K562 (cell line): ENCODE data around the gene IDH2.

Source experiments
- MCM5 ChIP-seq: fragments of 450-650 bp; IDR thresholded peaks from 2 replicates; pipeline ENCODE4 v1.6.1; 2016; ENCODE audit warnings: low read depth
- NCOR1 ChIP-seq: fragments of 450-650 bp; IDR thresholded peaks from 2 replicates; pipeline ENCODE4 v1.6.1; 2016; ENCODE audit warnings: mild to moderate bottlenecking, moderate library complexity
- PCBP1 ChIP-seq: fragments of 200-400 bp; formaldehyde crosslinking; IDR thresholded peaks from 2 replicates; pipeline ENCODE4 v1.6.1; 2018; ENCODE audit warnings: mild to moderate bottlenecking, low read depth, low read length; ENCODE audit not compliant: poor library complexity, severe bottlenecking
- POLR2A ChIP-seq: fragments of 450-650 bp; conservative IDR thresholded peaks from 2 replicates; pipeline ENCODE4 v1.6.1; 2016
- SIN3A ChIP-seq, 2 experiments: fragments of 150-350 bp in 1 of 2; IDR thresholded peaks; 2 replicates each; pipeline ENCODE4 v1.6.1; 2011 to 2016; ENCODE audit warnings: borderline replicate concordance in 2 of 2, low read depth in 2 of 2, low read length in 2 of 2, mild to moderate bottlenecking in 2 of 2, moderate library complexity in 2 of 2; ENCODE audit not compliant: control insufficient read depth in 1 of 2
- SMAD4 ChIP-seq: fragments of 250-450 bp; sonication (Bioruptor Pico); conservative IDR thresholded peaks from 2 replicates; pipeline ENCODE4 v1.8.0; 2021; ENCODE audit warnings: inconsistent platforms, mild to moderate bottlenecking, moderate library complexity
- ZNF324 ChIP-seq: fragments of 250-450 bp; sonication (Bioruptor Pico); IDR thresholded peaks from 2 replicates; pipeline ENCODE4 v1.4.0; 2020; ENCODE audit warnings: mild to moderate bottlenecking
- TF ChIP-seq, protein P1 (sequence below): sonication (generic); formaldehyde crosslinking; IDR thresholded peaks from 2 replicates; pipeline ENCODE4 v1.8.0; 2022; ENCODE audit warnings: mild to moderate bottlenecking, missing genetic modification reagents

DNA sequence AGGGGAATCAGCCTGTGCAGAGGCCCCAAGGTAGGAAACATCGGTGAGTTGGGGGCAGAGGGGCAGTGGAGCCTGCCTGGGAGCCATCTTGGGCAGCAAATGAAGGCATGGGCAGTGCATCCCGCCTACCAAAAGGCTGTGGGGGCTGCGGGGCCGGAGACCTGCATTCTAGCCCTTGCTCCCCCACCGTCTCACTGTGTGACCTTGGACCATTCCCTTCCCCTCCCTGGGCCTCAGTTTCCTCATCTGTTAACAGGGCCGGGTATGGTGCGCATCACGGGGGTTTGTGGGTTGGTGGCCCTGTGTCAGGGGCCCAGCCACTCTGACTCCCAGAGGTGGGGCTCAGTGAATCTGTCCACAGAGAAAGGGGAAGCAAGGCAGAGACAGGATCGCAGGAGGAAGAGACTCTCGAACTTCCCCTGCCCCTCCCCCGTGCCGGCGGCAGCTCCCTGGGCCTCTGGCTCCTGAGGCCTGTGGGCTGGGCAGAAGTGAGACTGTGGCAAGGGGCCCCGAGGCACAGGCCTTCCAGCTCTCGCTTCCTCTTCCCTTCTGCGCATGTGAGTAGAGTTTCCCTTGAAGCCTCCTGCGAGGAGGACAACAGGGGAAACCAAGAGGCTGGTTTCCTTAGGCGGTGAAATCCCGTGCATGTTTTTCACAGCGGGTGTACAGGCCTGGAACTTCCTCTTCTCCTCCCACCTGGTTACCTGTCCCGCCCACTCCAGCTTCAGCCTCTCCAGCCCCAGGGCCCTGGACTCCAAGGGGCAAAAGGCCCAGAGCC, 42.9 kb downstream of the IDH2 start:
- TF ChIP-seq PCBP1 (no peak), MCM5 (no peak), NCOR1 (no peak), SIN3A (IDR thresholded peaks at IDR 0.05; ENCODE audit: borderline replicate concordance in 2 of 2, control insufficient read depth in 1 of 2, low read depth in 2 of 2, low read length in 2 of 2) (no peak), POLR2A (no peak), SMAD4 (CRISPR knock-in tag) (peak; percentile 80), ZNF324 (CRISPR knock-in tag) (no peak)
- TF ChIP-seq, protein P1, sequence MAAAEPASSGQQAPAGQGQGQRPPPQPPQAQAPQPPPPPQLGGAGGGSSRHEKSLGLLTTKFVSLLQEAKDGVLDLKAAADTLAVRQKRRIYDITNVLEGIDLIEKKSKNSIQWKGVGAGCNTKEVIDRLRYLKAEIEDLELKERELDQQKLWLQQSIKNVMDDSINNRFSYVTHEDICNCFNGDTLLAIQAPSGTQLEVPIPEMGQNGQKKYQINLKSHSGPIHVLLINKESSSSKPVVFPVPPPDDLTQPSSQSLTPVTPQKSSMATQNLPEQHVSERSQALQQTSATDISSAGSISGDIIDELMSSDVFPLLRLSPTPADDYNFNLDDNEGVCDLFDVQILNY (CRISPR knock-in tag): no peak
